AG04450 (cell line): ENCODE results near the gene KNDC1. TPM values are rescaled to one million over a fixed set of nuclear protein-coding genes. Genes with fewer than 3 reads are reported as not detected.

Experiments
- CTCF ChIA-PET: fragments of 300-600, 350-600 bp; formaldehyde crosslinking; extraction: SDS; loops from one replicate; lab custom pipeline; 2022; ENCODE audit warnings: antibody characterized with exemption, inconsistent platforms; lab: Charles Lee
- POLR2A ChIA-PET: fragments of 350-600 bp; formaldehyde crosslinking; extraction: SDS; loops from one replicate; lab custom pipeline; 2021; ENCODE audit warnings: antibody characterized with exemption, inconsistent platforms; lab: Yijun Ruan, JAX
- DNase-seq: peaks from one replicate; pipeline ENCODE4 v3.0.0-alpha.2; 2011; ENCODE audit warnings: low read depth, low spot score
- H3K27ac ChIP-seq: one replicate; pipeline ENCODE4 v1.5.1; 2012; ENCODE audit warnings: low read depth, low read length, control low read depth
- H3K27me3 ChIP-seq: one replicate; pipeline ENCODE4 v1.6.0; 2012; ENCODE audit warnings: low read length; ENCODE audit not compliant: control insufficient read depth, insufficient read depth
- H3K4me3 ChIP-seq: 2 replicates; pipeline ENCODE4 v1.5.1; 2011; ENCODE audit warnings: mild to moderate bottlenecking, low read depth, low read length, control low read depth
- H3K9me3 ChIP-seq: 2 replicates; pipeline ENCODE4 v1.5.1; 2012; ENCODE audit warnings: low read length; ENCODE audit not compliant: control insufficient read depth, insufficient read depth
- CTCF ChIP-seq: IDR thresholded peaks from 2 replicates; pipeline ENCODE4 v1.5.1; 2011; ENCODE audit warnings: low read depth, low read length, control low read depth, inconsistent platforms
- polyA plus RNA-seq: library from polyadenylated mRNA; depleted of rRNA; stranded (reverse); fragments of >200 nt; gene quantifications from 2 replicates; pipeline ENCODE4 v1.2.3, GENCODE V29; 2011

The KNDC1 gene
- polyA plus RNA-seq, 1 experiment: 0.46 TPM

- CTCF ChIA-PET: interaction anchor here (1.3 kb wide), 1 partner anchor 71 kb away, joined by 5 read pairs; no protein-coding TSS in a partner anchor
- H3K27ac ChIP-seq: peak overlapping the region; percentile 94
These were observed 98.2 kb downstream of the KNDC1 start for GRCh38 chr10:133258066-133258817.

GRCh38 chr10:133258818-133259601, 99.0 kb downstream of the KNDC1 start:
- no peak for TF ChIP-seq CTCF
- peak; percentile 97 for DNase-seq
- Histone ChIP-seq H3K27ac (peak overlapping the region; percentile 95), H3K4me3 (no peak overlapping the region), H3K9me3 (no peaks in the 10 kb centered on the region; the same call in 1 of the 2 replicates), H3K27me3 (no peaks in the 10 kb centered on the region)
- ChIA-PET CTCF (interaction anchor here (1.3 kb wide), 1 partner anchor 71 kb away, joined by 5 read pairs; no protein-coding TSS in a partner anchor), POLR2A (interaction anchor here (1.4 kb wide), 1 partner anchor 19 kb away, joined by 3 read pairs; no protein-coding TSS in a partner anchor)

More at GRCh38 chr10:133258066-133258817, 98.2 kb downstream of the KNDC1 start:
- no peak for DNase-seq
- POLR2A ChIA-PET: interaction anchor here (1.4 kb wide), 1 partner anchor 20 kb away, joined by 3 read pairs; no protein-coding TSS in a partner anchor
- TF ChIP-seq CTCF: no peak
- no peaks in the 10 kb centered on the region for H3K27me3 ChIP-seq
- no peak overlapping the region for H3K4me3 ChIP-seq
- H3K9me3 ChIP-seq: no peaks in the 10 kb centered on the region; the same call in 1 of the 2 replicates

- CTCF ChIA-PET: interaction anchor here (1.3 kb wide), 1 partner anchor 70 kb away, joined by 5 read pairs; no protein-coding TSS in a partner anchor
- Histone ChIP-seq H3K27ac (peak overlapping the region; percentile 95), H3K4me3 (no peak overlapping the region), H3K27me3 (no peaks in the 10 kb centered on the region), H3K9me3 (no peaks in the 10 kb centered on the region; the same call in 1 of the 2 replicates)
- no peak for DNase-seq
- no peak for TF ChIP-seq CTCF
- POLR2A ChIA-PET: interaction anchor here (1.4 kb wide), 1 partner anchor 19 kb away, joined by 3 read pairs; no protein-coding TSS in a partner anchor
These were observed 99.6 kb downstream of the KNDC1 start for GRCh38 chr10:133259602-133259989.

GRCh38 chr10:133260895-133261725, 101.1 kb downstream of the KNDC1 start:
- Histone ChIP-seq H3K4me3 (peak overlapping the region; percentile 54), H3K9me3 (no peaks in the 10 kb centered on the region; the same call in 1 of the 2 replicates), H3K27me3 (no peaks in the 10 kb centered on the region), H3K27ac (no peak overlapping the region)
- ChIA-PET POLR2A (interaction anchor here (0.6 kb wide), 1 partner anchor 479 kb away, joined by 6 read pairs; no protein-coding TSS in a partner anchor), CTCF (interaction anchor here (0.6 kb wide), 1 partner anchor 1034 kb away, joined by 3 read pairs; no protein-coding TSS in a partner anchor)
- DNase-seq: no peak
- TF ChIP-seq CTCF: no peak
